MG63 (cell line): ENCODE results near the gene BCAS4. TPM values are rescaled to one million over a fixed set of nuclear protein-coding genes. Genes with fewer than 3 reads are reported as not detected.
A peak's percentile ranks its signal among the peaks of the same experiment; 100 is the strongest.

Experiments used
- DNase-seq: peaks from one replicate; pipeline ENCODE4 v3.0.0-alpha.2; 2020
- H3K27me3 ChIP-seq: fragments of 250-450 bp; sonication (Bioruptor Pico); 2 replicates; pipeline ENCODE4 v1.5.1; 2020; ENCODE audit warnings: mild to moderate bottlenecking, moderate library complexity
- H3K36me3 ChIP-seq: fragments of 250-450 bp; sonication (Bioruptor Pico); 2 replicates; pipeline ENCODE4 v1.5.1; 2020; ENCODE audit warnings: mild to moderate bottlenecking, moderate library complexity
- H3K4me3 ChIP-seq: fragments of 250-450 bp; sonication (Bioruptor Pico); 2 replicates; pipeline ENCODE4 v1.5.1; 2020; ENCODE audit warnings: mild to moderate bottlenecking, moderate library complexity
- H3K9me3 ChIP-seq: fragments of 250-450 bp; sonication (Bioruptor Pico); 2 replicates; pipeline ENCODE4 v1.5.1; 2020; ENCODE audit warnings: mild to moderate bottlenecking, moderate library complexity
- total RNA-seq: library from RNA; depleted of rRNA; stranded (reverse); fragments of >200 nt; shearing (Covaris generic); gene quantifications from 2 replicates; pipeline ENCODE4 v1.2.3, GENCODE V29; 2014; ENCODE audit warnings: low replicate concordance

Gene BCAS4
- total RNA-seq, 1 experiment from 2014 or later: 13.1 TPM

DNA sequence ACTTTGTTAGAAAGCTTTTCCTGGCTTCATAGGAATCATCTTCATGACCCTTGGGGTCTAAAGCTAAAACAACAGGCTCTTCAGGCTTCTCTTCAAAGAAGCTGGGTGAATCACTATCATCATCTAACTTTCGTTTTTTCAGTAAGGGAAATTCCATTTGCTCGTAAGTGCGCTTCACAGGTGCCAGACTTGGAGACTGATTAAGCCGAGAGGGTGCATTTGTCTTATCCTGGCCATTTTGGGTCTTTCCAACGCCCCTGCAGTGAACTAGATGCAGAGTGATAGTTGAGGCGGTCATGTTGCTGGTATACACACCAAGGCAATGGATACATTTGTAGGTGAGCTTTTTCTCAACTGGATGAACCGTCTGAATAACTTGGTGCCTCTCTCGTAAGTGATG lies 97.5 kb downstream of the BCAS4 start:
- H3K27me3 ChIP-seq: no peaks in the 10 kb centered on the region
- DNase-seq: no peak
- H3K36me3 ChIP-seq: peaks cover 93% of the 10 kb centered on the region
- no peak overlapping the region for H3K4me3 ChIP-seq
- no peaks in the 10 kb centered on the region for H3K9me3 ChIP-seq

DNA sequence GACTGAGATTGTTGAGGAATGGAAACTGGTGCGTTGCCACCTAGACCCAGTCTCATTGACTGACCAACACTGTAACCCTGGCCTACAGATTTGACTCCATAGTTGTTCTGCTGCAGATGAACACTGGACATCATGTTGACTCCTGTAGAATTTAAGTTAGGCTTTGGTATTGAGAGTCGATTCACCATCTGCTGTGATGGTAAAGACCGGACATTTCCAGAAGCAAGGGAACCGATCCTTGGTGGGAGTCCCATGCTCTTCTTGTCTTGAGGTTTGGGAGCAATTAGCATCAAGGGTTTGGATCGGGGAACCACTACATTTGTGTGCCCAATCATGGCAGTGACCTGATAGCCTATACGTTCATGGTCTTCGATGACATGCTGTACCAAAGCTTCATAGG lies 98.8 kb downstream of the BCAS4 start:
- Histone ChIP-seq H3K4me3 (no peak overlapping the region), H3K27me3 (no peaks in the 10 kb centered on the region), H3K36me3 (peaks cover 93% of the 10 kb centered on the region), H3K9me3 (no peaks in the 10 kb centered on the region)
- no peak for DNase-seq

DNA sequence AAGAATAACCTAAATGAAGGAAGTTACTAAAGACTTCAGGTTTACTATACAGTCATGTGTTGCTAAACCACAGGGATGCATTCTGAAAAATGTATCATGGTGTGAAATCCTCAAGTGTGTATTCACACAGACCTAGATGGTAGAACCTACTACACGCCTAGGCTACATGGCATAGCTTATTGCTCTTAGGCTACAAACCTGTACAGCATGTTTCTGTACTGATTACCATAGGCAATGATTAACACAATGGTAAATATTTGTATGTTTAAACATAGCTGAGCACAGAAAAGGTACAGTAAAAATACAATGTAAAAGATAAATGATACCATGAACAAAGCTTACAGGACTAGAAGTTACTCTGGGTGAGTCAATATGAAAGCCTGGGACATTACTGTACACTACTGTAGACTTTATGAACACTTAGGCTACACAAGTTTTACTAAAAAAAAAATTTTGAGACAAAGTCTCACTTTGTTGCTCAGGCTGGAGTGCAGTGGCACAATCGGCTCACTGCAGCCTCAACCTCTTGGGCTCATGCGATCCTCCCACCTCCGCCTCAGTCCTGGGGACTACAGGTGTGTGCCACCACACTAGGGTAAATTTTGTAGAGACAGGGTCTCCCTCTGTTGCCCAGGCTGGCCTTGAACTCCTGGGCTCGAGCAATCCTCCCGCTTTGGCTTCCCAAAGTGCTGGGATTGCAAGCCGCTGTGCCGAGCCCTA lies 100.4 kb downstream of the BCAS4 start:
- no peaks in the 10 kb centered on the region for H3K27me3 ChIP-seq
- H3K4me3 ChIP-seq: no peak overlapping the region
- DNase-seq: no peak
- H3K9me3 ChIP-seq: no peaks in the 10 kb centered on the region
- peaks cover 93% of the 10 kb centered on the region for H3K36me3 ChIP-seq

DNA sequence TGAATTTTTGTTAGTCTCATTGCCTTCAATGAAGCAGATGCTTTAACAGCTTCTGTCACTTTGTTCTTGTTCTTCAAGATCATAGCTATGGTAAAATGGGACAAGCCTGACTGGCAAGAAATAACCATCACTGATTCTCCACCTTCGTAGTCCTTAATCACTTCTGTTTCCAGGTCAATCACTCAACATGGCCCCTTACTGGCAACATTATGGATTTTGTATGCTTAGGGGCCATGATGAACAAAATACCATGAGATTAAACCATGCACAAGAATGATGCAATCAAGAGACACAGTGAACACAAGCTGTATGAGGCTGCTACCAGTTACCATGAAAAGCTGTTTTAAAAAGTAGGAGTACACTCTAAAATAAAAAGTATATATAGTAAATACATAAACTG lies 103.6 kb downstream of the BCAS4 start:
- Histone ChIP-seq H3K4me3 (no peak overlapping the region), H3K36me3 (peaks cover 89% of the 10 kb centered on the region), H3K9me3 (no peaks in the 10 kb centered on the region), H3K27me3 (no peaks in the 10 kb centered on the region)
- no peak for DNase-seq

DNA sequence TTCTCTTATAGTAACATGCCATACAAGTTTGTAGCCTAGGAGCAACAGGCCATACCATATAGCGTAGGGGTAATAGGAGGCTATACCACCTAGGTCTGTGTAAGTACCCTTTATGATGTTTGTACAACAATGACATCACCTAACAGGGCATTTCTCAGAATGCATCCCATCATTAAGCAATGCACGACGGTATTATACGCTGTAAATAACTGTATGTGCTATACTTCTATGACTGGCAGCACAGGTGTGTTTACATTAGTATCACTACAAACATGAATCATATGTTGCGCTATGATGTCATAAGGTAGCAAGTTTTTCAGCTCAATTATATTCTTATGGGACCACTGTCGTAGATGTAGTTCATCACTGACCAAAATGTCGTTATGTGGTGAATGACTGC lies 105.4 kb downstream of the BCAS4 start:
- no peak overlapping the region for H3K4me3 ChIP-seq
- peaks cover 82% of the 10 kb centered on the region for H3K36me3 ChIP-seq
- no peaks in the 10 kb centered on the region for H3K27me3 ChIP-seq
- no peak for DNase-seq
- no peaks in the 10 kb centered on the region for H3K9me3 ChIP-seq

DNA sequence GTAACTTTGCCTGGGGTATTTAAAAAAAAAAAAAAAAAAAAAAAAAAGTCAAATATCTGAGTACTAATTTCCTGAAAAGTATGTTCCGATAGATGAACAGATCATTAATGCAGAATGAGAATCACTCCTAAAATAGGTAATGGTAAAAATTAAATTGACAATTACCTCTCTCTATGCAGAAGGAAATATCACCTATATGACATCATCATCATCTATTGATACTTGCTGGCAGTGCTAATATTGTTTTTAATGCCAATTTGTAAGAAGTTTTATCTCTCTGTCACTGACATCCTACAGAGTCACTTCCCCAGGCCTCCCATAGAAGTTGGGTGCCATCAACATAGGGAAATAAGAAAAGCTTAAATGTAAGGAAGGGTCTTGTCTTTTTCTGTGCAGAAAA lies 106.4 kb downstream of the BCAS4 start:
- Histone ChIP-seq H3K27me3 (no peaks in the 10 kb centered on the region), H3K36me3 (peaks cover 85% of the 10 kb centered on the region), H3K4me3 (no peak overlapping the region), H3K9me3 (no peaks in the 10 kb centered on the region)
- no peak for DNase-seq

DNA sequence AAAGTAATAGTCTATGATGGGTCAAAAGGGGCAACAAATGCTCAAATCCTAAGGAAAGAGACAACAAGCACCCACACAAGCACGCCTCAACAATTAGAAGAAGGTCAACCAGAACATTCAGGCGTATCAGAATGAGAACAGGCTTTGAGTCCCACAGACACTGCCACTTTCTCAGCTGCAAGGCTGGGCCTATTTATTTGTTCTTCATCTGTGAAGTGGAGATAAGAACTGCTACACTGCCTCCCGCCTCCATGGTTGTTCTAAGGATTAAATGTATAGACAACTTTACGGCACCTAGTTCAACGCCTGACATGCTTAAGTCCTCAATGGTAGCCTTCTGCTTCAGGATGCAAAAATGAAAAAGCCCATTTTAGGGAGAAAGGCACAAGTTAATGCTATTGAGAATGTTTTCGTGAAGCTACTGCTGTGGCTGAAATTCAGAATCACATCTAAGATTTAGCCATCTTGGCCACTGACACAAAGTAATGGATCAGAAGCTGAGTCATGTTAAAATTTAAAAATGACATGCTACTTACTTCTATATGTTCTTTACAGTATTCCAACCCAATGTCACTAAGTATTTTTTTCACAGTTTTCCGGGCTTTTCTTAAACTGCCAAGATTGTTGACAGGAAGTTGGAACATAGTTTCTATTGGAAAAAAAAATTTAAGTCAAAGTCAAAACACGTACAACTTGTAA lies 108.6 kb downstream of the BCAS4 start:
- Histone ChIP-seq H3K4me3 (no peak overlapping the region), H3K9me3 (no peaks in the 10 kb centered on the region), H3K36me3 (peaks cover 72% of the 10 kb centered on the region), H3K27me3 (no peaks in the 10 kb centered on the region)
- DNase-seq: no peak

DNA sequence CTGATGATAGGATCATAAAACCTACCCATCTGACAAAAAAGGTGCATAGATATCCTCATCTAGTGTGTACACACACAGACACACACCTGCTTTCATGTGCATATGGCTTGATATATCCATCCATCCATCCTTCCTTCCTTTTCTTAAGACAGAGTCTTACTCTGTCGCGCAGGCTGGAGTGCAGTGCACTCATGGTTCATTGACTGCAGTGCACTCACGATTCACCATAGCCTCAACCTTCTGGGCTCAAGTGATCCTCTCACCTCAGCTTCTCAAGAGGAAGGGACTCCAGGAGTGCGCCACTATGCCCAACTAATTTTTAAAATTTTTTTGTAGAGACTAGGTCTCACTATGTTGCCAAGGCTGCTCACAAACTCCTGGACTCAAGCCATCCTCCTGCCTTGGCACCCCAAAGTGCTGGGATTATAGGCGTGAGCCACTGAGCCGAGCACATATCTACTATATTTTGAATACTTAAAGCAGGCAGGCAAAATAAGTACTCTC lies 109.3 kb downstream of the BCAS4 start:
- DNase-seq: no peak
- Histone ChIP-seq H3K36me3 (peaks cover 66% of the 10 kb centered on the region), H3K9me3 (no peaks in the 10 kb centered on the region), H3K4me3 (no peak overlapping the region), H3K27me3 (no peaks in the 10 kb centered on the region)

DNA sequence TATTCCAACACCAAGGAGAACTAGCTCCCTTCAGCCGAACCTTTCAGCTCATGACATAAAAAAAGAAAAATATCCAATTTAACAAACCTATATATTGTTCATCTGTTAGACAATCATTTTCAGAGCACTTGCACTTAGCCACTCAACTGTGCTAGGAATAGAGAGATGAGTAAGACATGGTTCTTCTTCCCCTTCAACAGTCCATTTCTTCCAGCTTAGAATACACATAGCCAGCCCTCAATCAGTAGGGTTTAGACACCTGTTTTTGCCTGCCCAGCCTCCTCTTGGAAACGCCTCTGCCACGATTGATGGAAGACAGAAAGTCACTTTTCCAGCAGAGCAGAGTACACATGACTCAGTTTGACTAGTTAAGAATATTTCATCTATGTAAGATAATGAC lies 114.6 kb downstream of the BCAS4 start:
- no peak for DNase-seq
- H3K36me3 ChIP-seq: peaks cover 58% of the 10 kb centered on the region

DNA sequence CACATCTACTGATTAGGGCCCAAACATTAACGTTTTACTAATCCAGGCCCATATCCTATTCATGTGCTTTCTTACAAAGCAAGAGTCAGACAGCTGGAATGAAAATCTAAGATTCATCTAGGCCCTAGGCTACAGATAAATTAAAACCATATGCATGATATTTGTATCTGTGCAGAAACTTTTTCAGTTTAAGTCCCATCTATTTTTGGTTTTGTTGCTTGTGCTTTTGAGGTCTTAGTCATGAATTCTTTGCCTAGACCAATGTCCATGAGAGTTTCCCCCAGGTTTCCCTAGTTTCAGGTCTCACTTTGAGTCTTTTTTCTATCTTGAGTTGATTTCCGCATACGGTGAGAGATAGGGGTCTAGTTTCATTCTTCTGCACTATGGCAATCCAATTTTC lies 116.2 kb downstream of the BCAS4 start:
- H3K36me3 ChIP-seq: peaks cover 49% of the 10 kb centered on the region
- DNase-seq: no peak
- no peak overlapping the region for H3K4me3 ChIP-seq
- no peaks in the 10 kb centered on the region for H3K9me3 ChIP-seq
- no peaks in the 10 kb centered on the region for H3K27me3 ChIP-seq

More for the DNA sequence above, 114.6 kb downstream of the BCAS4 start:
- Histone ChIP-seq H3K4me3 (no peak overlapping the region), H3K9me3 (no peaks in the 10 kb centered on the region), H3K27me3 (no peaks in the 10 kb centered on the region)

DNA sequence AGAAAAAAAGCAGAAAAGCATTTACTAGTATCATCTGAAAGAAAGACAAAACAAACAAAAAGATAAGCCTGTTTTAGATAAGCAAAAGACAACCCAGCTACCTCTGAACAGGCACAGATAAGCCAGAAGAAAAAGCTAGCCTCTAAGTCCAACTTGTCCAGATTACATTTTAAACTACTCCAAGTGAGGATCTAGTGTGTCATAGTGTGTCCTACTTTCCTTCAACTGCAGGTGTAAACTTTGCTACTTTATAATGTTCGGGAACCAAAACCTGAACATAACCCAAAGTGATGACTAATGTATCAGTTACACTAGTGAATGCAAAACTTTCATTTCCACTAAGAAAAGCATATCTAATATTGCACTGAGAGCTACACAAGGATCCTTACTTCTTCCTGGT lies 116.9 kb downstream of the BCAS4 start:
- Histone ChIP-seq H3K4me3 (no peak overlapping the region), H3K9me3 (no peaks in the 10 kb centered on the region), H3K36me3 (peaks cover 50% of the 10 kb centered on the region), H3K27me3 (no peaks in the 10 kb centered on the region)
- no peak for DNase-seq

DNA sequence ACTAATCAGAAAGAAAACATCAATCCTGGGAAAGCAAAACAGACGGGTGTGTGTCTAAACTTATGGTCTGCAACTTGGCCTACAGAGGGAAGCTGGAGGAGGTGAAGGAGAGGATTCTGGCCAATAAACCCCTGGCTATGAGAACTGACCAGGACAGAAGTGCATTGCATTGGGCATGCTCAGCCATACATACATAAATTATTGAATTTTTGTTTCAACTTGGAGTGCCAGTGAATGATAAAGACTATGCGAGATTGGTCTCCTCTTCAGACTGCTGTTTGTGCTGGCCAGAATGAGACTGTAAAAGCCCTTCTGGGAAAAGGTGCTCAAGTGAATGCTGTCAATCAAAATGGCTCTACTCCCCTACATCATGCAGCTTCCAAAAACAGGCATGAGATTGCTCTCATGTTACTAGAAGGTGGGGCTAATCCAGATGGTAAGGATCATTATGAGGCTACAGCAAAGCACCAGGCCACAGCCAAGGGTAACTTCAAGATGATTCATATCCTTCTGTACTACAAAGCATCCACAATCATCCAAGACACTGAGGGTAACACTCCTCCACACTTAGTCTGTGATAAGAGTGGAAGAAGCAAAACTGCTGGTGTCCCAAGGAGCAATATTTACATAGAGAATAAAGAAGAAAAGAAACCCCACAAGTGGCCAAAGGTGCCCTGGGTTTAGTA lies 119.0 kb downstream of the BCAS4 start:
- Histone ChIP-seq H3K9me3 (no peaks in the 10 kb centered on the region), H3K4me3 (no peak overlapping the region), H3K27me3 (no peaks in the 10 kb centered on the region), H3K36me3 (peaks cover 62% of the 10 kb centered on the region)
- DNase-seq: peak; percentile 59

DNA sequence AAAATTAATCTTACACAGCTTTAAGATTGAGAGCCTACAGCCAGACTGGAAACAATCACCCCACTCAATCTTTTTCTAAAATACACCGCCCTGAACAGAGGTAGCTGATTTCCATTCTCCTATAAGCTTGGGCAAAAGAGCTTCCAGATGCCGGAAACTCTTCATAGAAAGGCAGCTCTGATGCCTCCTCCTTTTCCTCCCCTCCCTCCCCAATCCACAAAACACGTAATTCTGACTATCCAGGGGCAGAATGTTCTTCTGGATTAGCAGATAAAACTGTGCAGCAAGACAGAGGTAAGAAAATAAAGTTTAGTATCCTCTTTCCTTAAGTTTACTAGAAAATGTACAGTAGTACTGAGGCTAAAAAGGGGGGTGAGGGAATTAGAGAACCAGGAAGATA lies 120.6 kb downstream of the BCAS4 start:
- H3K27me3 ChIP-seq: no peaks in the 10 kb centered on the region
- H3K9me3 ChIP-seq: no peaks in the 10 kb centered on the region
- no peak for DNase-seq
- no peak overlapping the region for H3K4me3 ChIP-seq
- H3K36me3 ChIP-seq: peaks cover 62% of the 10 kb centered on the region

DNA sequence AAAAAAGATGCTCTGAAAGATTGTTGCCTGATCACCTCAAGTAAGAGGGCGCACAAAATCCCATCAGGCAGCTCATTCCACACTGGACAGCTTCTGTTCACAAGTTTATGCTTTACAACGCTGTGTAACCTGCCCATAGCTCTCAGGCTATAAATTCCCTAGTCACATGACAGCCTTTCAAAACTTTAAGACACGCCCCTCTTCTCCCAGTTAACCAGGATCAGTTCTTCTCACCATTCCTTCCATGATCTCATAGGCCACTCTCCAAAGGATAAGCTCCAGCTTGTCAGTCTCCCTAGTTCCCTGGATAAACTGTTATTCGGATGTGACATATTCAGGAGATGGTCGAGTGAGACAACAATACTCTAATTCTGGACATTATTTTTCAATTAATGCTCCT lies 121.4 kb downstream of the BCAS4 start:
- no peaks in the 10 kb centered on the region for H3K9me3 ChIP-seq
- H3K27me3 ChIP-seq: no peaks in the 10 kb centered on the region
- peaks cover 59% of the 10 kb centered on the region for H3K36me3 ChIP-seq
- H3K4me3 ChIP-seq: no peak overlapping the region
- DNase-seq: no peak

DNA sequence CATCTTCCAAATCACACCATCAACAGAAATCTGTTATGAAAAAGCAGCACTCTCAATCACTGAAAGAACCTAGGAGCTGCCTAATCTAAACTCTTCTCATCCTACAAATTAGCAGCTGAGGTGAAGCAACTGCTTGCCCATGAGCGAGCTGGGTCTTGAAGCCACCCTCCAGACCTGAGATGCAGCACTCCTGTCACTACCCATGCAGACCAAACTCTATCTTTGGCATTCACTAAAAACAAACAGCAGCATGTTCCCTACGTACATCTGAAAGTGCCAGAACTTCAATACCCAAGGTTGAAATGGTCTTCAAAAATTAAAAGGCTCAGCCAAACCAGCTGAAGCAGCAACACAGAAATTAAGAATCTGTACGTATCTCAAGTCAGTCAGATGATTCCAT lies 122.1 kb downstream of the BCAS4 start:
- no peak overlapping the region for H3K4me3 ChIP-seq
- H3K27me3 ChIP-seq: no peaks in the 10 kb centered on the region
- peaks cover 56% of the 10 kb centered on the region for H3K36me3 ChIP-seq
- DNase-seq: no peak
- H3K9me3 ChIP-seq: no peaks in the 10 kb centered on the region

DNA sequence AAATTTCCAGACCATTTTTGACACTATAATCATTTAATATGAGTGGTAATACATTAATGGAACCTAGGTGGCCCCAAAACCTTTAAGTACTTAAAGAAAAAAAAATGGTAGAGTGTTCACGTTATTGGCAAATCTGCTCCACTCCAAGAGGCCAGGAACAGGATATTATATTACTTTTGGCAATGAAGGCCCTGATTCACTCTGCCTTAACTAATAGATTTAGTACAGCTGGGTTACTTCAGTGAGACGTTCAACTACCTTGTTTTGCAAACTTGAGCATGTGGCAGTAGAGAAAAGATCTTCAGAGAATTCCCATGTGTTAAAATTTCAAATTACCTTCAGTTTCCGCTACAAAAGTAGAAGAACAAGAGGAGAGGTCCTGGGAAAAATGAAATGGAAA lies 123.5 kb downstream of the BCAS4 start:
- Histone ChIP-seq H3K36me3 (peaks cover 51% of the 10 kb centered on the region), H3K9me3 (no peaks in the 10 kb centered on the region), H3K27me3 (no peaks in the 10 kb centered on the region), H3K4me3 (no peak overlapping the region)
- DNase-seq: no peak

DNA sequence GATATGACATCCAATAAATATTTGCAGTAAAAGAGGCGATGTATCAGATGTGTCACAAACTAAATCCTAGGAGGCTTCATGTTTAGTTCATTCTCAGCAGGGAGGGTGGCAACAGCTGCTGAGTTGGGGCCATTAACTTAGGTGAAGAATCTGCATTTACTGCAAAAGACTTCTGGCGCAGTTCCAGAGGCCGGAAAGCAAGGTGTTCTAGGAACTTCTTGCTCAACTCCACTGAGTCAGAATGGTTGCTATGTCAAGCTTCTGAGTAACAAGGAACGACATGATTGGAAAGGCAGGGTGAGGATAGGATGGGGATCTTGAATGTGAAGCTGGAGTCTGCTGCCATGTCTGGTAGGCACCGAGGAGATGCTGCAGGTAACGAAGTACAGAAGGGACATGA lies 124.7 kb downstream of the BCAS4 start:
- Histone ChIP-seq H3K36me3 (peaks cover 57% of the 10 kb centered on the region), H3K4me3 (no peak overlapping the region), H3K27me3 (no peaks in the 10 kb centered on the region), H3K9me3 (no peaks in the 10 kb centered on the region)
- peak; percentile 56 for DNase-seq
